ENCODE data around the gene TCF7L1. TPM values are rescaled to one million over a fixed set of nuclear protein-coding genes. Genes with fewer than 3 reads are reported as not detected.

Gene TCF7L1
- total and polyA plus RNA-seq, 2 donors (not counting 3 experiments of a cell fraction or from before 2014, with no cell fraction given) = 9.6 to 17.4 TPM

GRCh38 chr2:85245891-85246290, 112.7 kb downstream of the TCF7L1 start:
- no peak overlapping the region for H3K27ac ChIP-seq (ENCODE audit: insufficient read depth, low read depth, low read length)
- no TSS peak for BruUV-seq (replicated peaks)
- no peaks in the 10 kb centered on the region for H3K9me1 ChIP-seq (replicated peaks; ENCODE audit: control insufficient read depth, extremely low read depth, insufficient read depth, low read length)
- CTCF ChIA-PET = interaction anchor here (1.2 to 2.7 kb wide), 6 partner anchors 11 to 179 kb away, joined by 3 to 11 read pairs (median 6); partner anchors contain the start of gene TCF7L1
- H3K9ac ChIP-seq (replicated peaks; ENCODE audit: extremely low read depth, insufficient read depth, low read length) = no peak overlapping the region
- H3K4me1 ChIP-seq (ENCODE audit: control insufficient read depth, extremely low read depth, insufficient read depth, low read length) = peaks cover 29% of the 10 kb centered on the region
- H3K79me2 ChIP-seq (ENCODE audit: control insufficient read depth, insufficient read depth, low read length) = no peaks in the 10 kb centered on the region
- no peaks in the 10 kb centered on the region for H4K20me1 ChIP-seq (replicated peaks; ENCODE audit: control insufficient read depth, extremely low read depth, insufficient read depth, low read length)
- DNase-seq (ENCODE audit: low read depth, low spot score) (no peak), FAIRE-seq (no peak)
- no peaks in the 10 kb centered on the region for H3K27me3 ChIP-seq (ENCODE audit: control insufficient read depth in 2 of 2, insufficient read depth in 2 of 2, low read length in 2 of 2)
- no peaks in the 10 kb centered on the region for H3K36me3 ChIP-seq (ENCODE audit: control insufficient read depth in 2 of 2, extremely low read depth in 1 of 2, insufficient read depth in 2 of 2, low read length in 2 of 2)
- dilution Hi-C loops (cut with MboI; ENCODE audit: extremely low pct_ligation_motif_present, low sequenced_read_pairs) (no loop called here), intact Hi-C loops (cut with micrococcal nuclease) (no loop called here)
- H2AFZ ChIP-seq (ENCODE audit: low read depth, low read length) = no peak overlapping the region
- POLR2A ChIA-PET = no interaction called here
- H3K4me2 ChIP-seq (ENCODE audit: insufficient read depth, low read length) = no peak overlapping the region
- no peak for TF ChIP-seq POLR2A (IDR thresholded peaks at IDR 0.05; ENCODE audit: low read depth, low read length)
- TF ChIP-seq MAX (IDR thresholded peaks at IDR 0.05; ENCODE audit: insufficient read depth, insufficient read length) = no peak
- H3K9me3 ChIP-seq (replicated peaks; ENCODE audit: control insufficient read depth, insufficient read depth, low read length) = no peaks in the 10 kb centered on the region
- H3K4me3 ChIP-seq (replicated peaks in 1 of 3; ENCODE audit: insufficient read depth in 1 of 3, low read depth in 1 of 3, low read length in 3 of 3) = no peak overlapping the region

GRCh38 chr2:85246348-85246747, 113.2 kb downstream of the TCF7L1 start:
- H3K27ac ChIP-seq (ENCODE audit: insufficient read depth, low read depth, low read length) = no peak overlapping the region
- no peaks in the 10 kb centered on the region for H3K27me3 ChIP-seq (ENCODE audit: control insufficient read depth in 2 of 2, insufficient read depth in 2 of 2, low read length in 2 of 2)
- no peak for TF ChIP-seq POLR2AphosphoS5 (IDR thresholded peaks at IDR 0.05; ENCODE audit: insufficient read depth, low read depth, low read length)
- no peak for TF ChIP-seq MYC (IDR thresholded peaks at IDR 0.05; ENCODE audit: low read depth, low read length)
- no peak for TF ChIP-seq JUN (IDR thresholded peaks at IDR 0.05; ENCODE audit: borderline replicate concordance, insufficient read depth, insufficient read length, low read depth)
- no peak for TF ChIP-seq CTCF (IDR thresholded peaks at IDR 0.05; ENCODE audit: extremely low read depth in 1 of 2, insufficient read depth in 1 of 2, low read depth in 1 of 2, low read length in 2 of 2)
- TF ChIP-seq POLR2A (IDR thresholded peaks at IDR 0.05; ENCODE audit: low read depth, low read length) = no peak
- no peak for TF ChIP-seq MAX (IDR thresholded peaks at IDR 0.05; ENCODE audit: insufficient read depth, insufficient read length)
- no peak for TF ChIP-seq EZH2 (IDR thresholded peaks at IDR 0.05; ENCODE audit: borderline replicate concordance, low read depth, low read length, severe bottlenecking)
- no peak for TF ChIP-seq GATA2 (IDR thresholded peaks at IDR 0.05; ENCODE audit: insufficient read depth, insufficient read length, low read depth, low read length)
- TF ChIP-seq FOS (IDR thresholded peaks at IDR 0.05; ENCODE audit: borderline replicate concordance, insufficient read depth, low read length) = no peak
- dilution Hi-C loops (cut with MboI; ENCODE audit: extremely low pct_ligation_motif_present, low sequenced_read_pairs) (no loop called here), intact Hi-C loops (cut with micrococcal nuclease) (no loop called here)
- H3K79me2 ChIP-seq (ENCODE audit: control insufficient read depth, insufficient read depth, low read length) = no peaks in the 10 kb centered on the region
- no peaks in the 10 kb centered on the region for H3K9me1 ChIP-seq (replicated peaks; ENCODE audit: control insufficient read depth, extremely low read depth, insufficient read depth, low read length)
- H2AFZ ChIP-seq (ENCODE audit: low read depth, low read length) = no peak overlapping the region
- no TSS peak for BruUV-seq (replicated peaks)
- no peaks in the 10 kb centered on the region for H3K9me3 ChIP-seq (replicated peaks; ENCODE audit: control insufficient read depth, insufficient read depth, low read length)
- FAIRE-seq = no peak
- H3K4me1 ChIP-seq (ENCODE audit: control insufficient read depth, extremely low read depth, insufficient read depth, low read length) = peaks cover 30% of the 10 kb centered on the region
- H3K4me3 ChIP-seq (replicated peaks in 1 of 3; ENCODE audit: insufficient read depth in 1 of 3, low read depth in 1 of 3, low read length in 3 of 3) = no peak overlapping the region
- CTCF ChIA-PET = interaction anchor here (1.2 to 2.7 kb wide), 5 partner anchors 10 to 113 kb away, joined by 3 to 11 read pairs (median 6); partner anchors contain the start of gene TCF7L1
- H4K20me1 ChIP-seq (replicated peaks; ENCODE audit: control insufficient read depth, extremely low read depth, insufficient read depth, low read length) = no peaks in the 10 kb centered on the region
- H3K36me3 ChIP-seq (ENCODE audit: control insufficient read depth in 2 of 2, extremely low read depth in 1 of 2, insufficient read depth in 2 of 2, low read length in 2 of 2) = no peaks in the 10 kb centered on the region
- H3K9ac ChIP-seq (replicated peaks; ENCODE audit: extremely low read depth, insufficient read depth, low read length) = no peak overlapping the region
- DNase-seq (ENCODE audit: low read depth, low spot score) = no peak
- POLR2A ChIA-PET = no interaction called here
- no peak overlapping the region for H3K4me2 ChIP-seq (ENCODE audit: insufficient read depth, low read length)

Measured in endothelial cell of umbilical vein (primary cell).